ENCODE measurements around the gene TMTC1.

Gene TMTC1

DNA sequence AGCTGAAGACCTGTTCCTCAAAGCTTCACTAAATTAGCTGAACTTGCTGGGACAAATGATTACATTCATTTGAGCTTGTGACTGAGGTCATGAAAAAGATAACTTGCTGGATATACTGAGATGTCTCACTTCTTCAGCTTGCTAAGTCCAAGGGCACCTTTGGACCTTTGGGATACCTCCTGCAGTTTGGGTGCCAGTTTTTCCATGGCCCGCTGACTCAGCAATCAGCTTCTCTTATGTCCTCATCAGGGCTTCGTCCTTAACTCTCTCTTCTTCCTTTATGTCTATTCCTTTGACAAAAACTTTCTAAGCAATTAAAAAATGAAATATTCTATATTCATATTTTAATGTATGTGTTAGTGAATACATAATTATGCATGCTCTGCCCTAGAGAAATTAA, 331.9 kb downstream of the TMTC1 start:
- no peak for DNase-seq (ENCODE audit: low read depth in 3 of 3)
